Lower leg skin (tissue), 4 donors: ENCODE results near the gene CALY. TPM values are rescaled to one million over a fixed set of nuclear protein-coding genes. Genes with fewer than 3 reads are reported as not detected.

Experiments used
- DNase-seq, 2 donors: peaks; one replicate each; pipeline ENCODE4 v3.0.0-alpha.2; 2019; ENCODE audit warnings: low spot score in 2 of 2
- H3K4me3 ChIP-seq: fragments of 200-600 bp; sonication (generic); 2 replicates; pipeline ENCODE4 v1.5.1; 2017; ENCODE audit warnings: mild to moderate bottlenecking, low read depth; ENCODE audit not compliant: poor library complexity, severe bottlenecking
- CTCF ChIP-seq, 3 donors: fragments of 450-650 bp; IDR thresholded peaks; one replicate each; pipeline ENCODE4 v1.5.1; 2016; ENCODE audit warnings: antibody characterized with exemption in 3 of 3, mild to moderate bottlenecking in 3 of 3, moderate library complexity in 2 of 3
- POLR2A ChIP-seq, 2 donors: fragments of 450-650 bp; IDR thresholded peaks; one replicate each; pipeline ENCODE4 v1.6.1; 2016 to 2017; ENCODE audit warnings: antibody characterized with exemption in 2 of 2, mild to moderate bottlenecking in 1 of 2, moderate library complexity in 1 of 2
- WGBS, 2 donors: methylation state at CpG; one replicate each; pipeline ENCODE4 v1.1.5; 2018; 5-methylcytosine and 5-hydroxymethylcytosine counted together
- intact Hi-C: fragments of 100-400 bp; cut with DNase I; formaldehyde crosslinking; loops from one replicate; pipeline ENCODE4 v1.15.0; 2023; ENCODE audit warnings: low total_unique reads
- total RNA-seq, 4 donors: library from RNA; depleted of rRNA; stranded (reverse); fragments of >200 nt; gene quantifications; one replicate each; pipeline ENCODE4 v1.1.0, GENCODE V29; 2016

CALY gene
- total RNA-seq, 4 donors from 2014 or later, result not detected

- TF ChIP-seq POLR2A (IDR thresholded peaks at IDR 0.05), result no peak
- no peak for TF ChIP-seq CTCF (IDR thresholded peaks at IDR 0.05)
- no peak overlapping the region for H3K4me3 ChIP-seq
- 89 to 90% methylated on average over 37 to 38 of the region's 38 CpGs for WGBS, 2 donors
- no peak for DNase-seq
- intact Hi-C loops, result no loop called here
Measured at GRCh38 chr10:133281628-133282372, 54.9 kb downstream of the CALY start.

- TF ChIP-seq POLR2A (IDR thresholded peaks at IDR 0.05) (no peak), CTCF (IDR thresholded peaks at IDR 0.05) (no peak)
- intact Hi-C loops, result no loop called here
- no peak overlapping the region for H3K4me3 ChIP-seq
- 91 to 93% methylated on average over 14 to 15 of the region's 15 CpGs for WGBS, 2 donors
- DNase-seq, result no peak
Measured at GRCh38 chr10:133281084-133281483, 55.6 kb downstream of the CALY start.

GRCh38 chr10:133280391-133281059, 56.2 kb downstream of the CALY start:
- no peak overlapping the region for H3K4me3 ChIP-seq
- intact Hi-C loops, result no loop called here
- DNase-seq, result no peak
- 79 to 90% methylated on average over 9 of the region's 10 CpGs for WGBS, 2 donors
- TF ChIP-seq CTCF (IDR thresholded peaks at IDR 0.05) (no peak), POLR2A (IDR thresholded peaks at IDR 0.05) (no peak)

GRCh38 chr10:133279326-133280226, 57.1 kb downstream of the CALY start:
- no peak for TF ChIP-seq CTCF (IDR thresholded peaks at IDR 0.05)
- TF ChIP-seq POLR2A (IDR thresholded peaks at IDR 0.05), result no peak
- intact Hi-C loops, result no loop called here
- DNase-seq, result no peak
- no peak overlapping the region for H3K4me3 ChIP-seq
- WGBS, 2 donors, result 77 to 82% methylated on average over 24 of the region's 24 CpGs

GRCh38 chr10:133278577-133279265, 58.0 kb downstream of the CALY start:
- 59 to 60% methylated on average over 17 to 19 of the region's 19 CpGs for WGBS, 2 donors
- TF ChIP-seq POLR2A (IDR thresholded peaks at IDR 0.05), result no peak
- no peak for TF ChIP-seq CTCF (IDR thresholded peaks at IDR 0.05)
- no peak for DNase-seq
- no peak overlapping the region for H3K4me3 ChIP-seq
- intact Hi-C loops, result no loop called here
